Activated CD8-positive, alpha-beta memory T cell treated with anti-CD3 and anti-CD28 coated beads for 48 hours (primary cell): Measurements from ENCODE around the gene ACTL10.

Experiments
- DNase-seq, 3 experiments: peaks; one replicate each; pipeline ENCODE4 v3.0.0-alpha.2; 2020; ENCODE audit warnings: low read depth in 2 of 3, low spot score in 2 of 3

Gene ACTL10

GRCh38 chr20:33663161-33664084 is 3.3 kb upstream of the ACTL10 start:
- DNase-seq = peak; percentile 59 to 71 (median 70)

GRCh38 chr20:33664085-33664761 is 2.5 kb upstream of the ACTL10 start:
- no peak for DNase-seq

- no peak for DNase-seq
Observed at GRCh38 chr20:33664762-33665144, 2.0 kb upstream of the ACTL10 start.

GRCh38 chr20:33667245-33667675 is 517 bp downstream of the ACTL10 start:
- DNase-seq = peak in 1 of 3 experiments; percentile 34

- DNase-seq = peak in 2 of 3 experiments; percentile 64 to 65
Observed at GRCh38 chr20:33667676-33668465, 1.1 kb downstream of the ACTL10 start.

GRCh38 chr20:33668466-33669155 is 1.9 kb downstream of the ACTL10 start:
- DNase-seq = no peak

GRCh38 chr20:33669224-33669623 is 2.5 kb downstream of the ACTL10 start:
- no peak for DNase-seq

GRCh38 chr20:33669873-33670640 is 3.3 kb downstream of the ACTL10 start:
- no peak for DNase-seq

GRCh38 chr20:33670715-33671499 is 4.2 kb downstream of the ACTL10 start:
- no peak for DNase-seq

- no peak for DNase-seq
Observed at GRCh38 chr20:33671573-33672288, 5.0 kb downstream of the ACTL10 start.

GRCh38 chr20:33672426-33673113 is 5.8 kb downstream of the ACTL10 start:
- no peak for DNase-seq

- no peak for DNase-seq
Observed at GRCh38 chr20:33673114-33673409, 6.3 kb downstream of the ACTL10 start.

GRCh38 chr20:33673410-33674293 is 6.9 kb downstream of the ACTL10 start:
- no peak for DNase-seq

- DNase-seq = peak in 2 of 3 experiments; percentile 44 to 54
Observed at GRCh38 chr20:33674294-33675135, 7.8 kb downstream of the ACTL10 start, which contains the start of gene NECAB3. Gene NECAB3, minus strand, starts transcription at chr20:33674428. Its CDS starts 76 bp downstream, at chr20:33674352.

- no peak for DNase-seq
Observed at GRCh38 chr20:33675136-33675959, 8.6 kb downstream of the ACTL10 start.
